KBM-7 (cell line): ENCODE data around the gene MED29.

Source experiments
- DNase-seq: peaks from one replicate; pipeline ENCODE4 v3.0.0-alpha.2; 2015
- in situ Hi-C: fragments of 300-500 bp; cut with MboI; formaldehyde crosslinking; loops from 2 replicates; pipeline ENCODE4 v1.14.3; 2020; ENCODE audit warnings: low sequenced_read_pairs, low pct_unique_long_range_greater_than_20kb, mixed read lengths

MED29 gene

DNA sequence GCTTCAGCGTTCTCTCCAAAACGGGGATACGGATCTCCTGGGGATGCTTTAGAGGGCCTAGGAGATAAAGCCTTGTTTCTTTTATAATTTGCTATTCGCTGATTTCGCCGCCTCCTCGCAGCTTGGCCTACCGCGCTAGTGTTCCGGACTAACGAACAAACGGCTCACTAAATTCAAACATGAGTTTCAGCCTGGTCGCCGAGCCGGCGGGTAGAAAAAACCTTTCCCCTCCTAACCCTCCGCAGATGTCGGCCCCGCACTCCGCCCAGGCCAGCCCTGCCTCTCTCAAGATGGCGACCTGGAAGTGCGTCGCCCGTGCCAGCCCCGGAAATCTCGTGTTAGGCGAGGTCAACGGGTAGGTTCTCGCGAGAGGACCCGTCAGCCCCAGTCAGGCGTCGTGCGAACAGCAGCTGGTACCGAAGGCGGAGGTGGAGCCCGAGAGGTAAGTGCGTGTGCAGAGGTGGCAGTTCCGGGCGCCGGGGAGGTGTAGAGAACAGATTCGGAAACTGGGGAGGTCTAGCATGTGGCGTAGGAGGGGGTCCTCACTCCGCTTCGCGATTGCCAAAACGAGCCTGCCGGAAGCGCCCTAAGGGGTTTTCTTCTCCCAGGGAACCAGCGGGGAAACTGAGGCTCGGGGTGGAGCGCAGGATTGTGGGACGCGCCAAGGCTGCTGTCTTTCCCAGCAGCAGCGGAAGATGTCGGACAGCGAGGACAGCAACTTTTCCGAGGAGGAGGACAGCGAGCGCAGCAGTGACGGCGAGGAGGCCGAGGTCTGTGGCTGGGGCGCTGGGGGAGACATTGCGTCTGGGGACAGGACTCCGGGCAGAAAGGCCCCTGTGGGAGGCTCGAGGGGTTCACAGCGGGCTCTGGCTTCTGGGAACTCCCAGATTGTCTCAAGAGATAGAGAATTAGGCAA lies 54.3 kb downstream of the MED29 start, which contains the start of gene SUPT5H:
SUPT5H (plus strand) TSS at position 387 of the 916 bp plus-strand sequence; CDS start at position 696, 309 bp downstream.
- in situ Hi-C loops, result no loop called here
- peak; percentile 97 for DNase-seq

- in situ Hi-C loops, result no loop called here
- DNase-seq, result no peak
Measured at GRCh38 chr19:39446365-39447084, 55.3 kb downstream of the MED29 start.

- in situ Hi-C loops, result no loop called here
Measured at GRCh38 chr19:39448271-39448670, 57.1 kb downstream of the MED29 start.

GRCh38 chr19:39449116-39449797 lies 58.1 kb downstream of the MED29 start:
- in situ Hi-C loops, result no loop called here
- no peak for DNase-seq

More at GRCh38 chr19:39448271-39448670, 57.1 kb downstream of the MED29 start:
- peak; percentile 40 for DNase-seq
